Hematopoietic multipotent progenitor cell treated with erythropoietin and hydrocortisone succinate and interleukin-3 and kit ligand, for 15 days (in vitro differentiated cells): ENCODE data around the gene CCT8.

Experiments used
- DNase-seq: peaks from one replicate; pipeline ENCODE4 v3.0.0-alpha.2; 2015; ENCODE audit warnings: low spot score

CCT8 gene

DNA sequence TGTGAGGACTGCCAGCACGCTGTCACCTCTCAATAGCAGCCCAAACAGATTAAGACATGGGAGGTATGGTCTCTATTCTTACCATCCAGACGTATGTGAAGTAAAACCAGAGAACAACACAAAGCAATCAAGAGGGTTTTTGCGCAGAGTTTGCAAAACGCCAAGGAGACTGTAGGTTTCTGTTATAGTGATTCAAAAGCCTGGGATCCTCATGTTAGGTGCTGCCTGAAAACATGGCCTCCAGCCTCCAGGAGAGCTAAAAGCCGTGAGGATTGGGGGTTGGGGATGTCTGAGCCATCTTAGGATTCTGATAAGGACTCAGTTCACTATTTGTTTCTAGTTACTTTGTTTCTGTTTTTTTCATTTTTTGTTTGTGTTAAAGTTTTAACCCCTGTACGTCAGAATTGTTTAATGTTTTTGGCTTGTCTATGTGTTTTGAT lies 4.2 kb upstream of the CCT8 start:
- DNase-seq: peak; percentile 30

DNA sequence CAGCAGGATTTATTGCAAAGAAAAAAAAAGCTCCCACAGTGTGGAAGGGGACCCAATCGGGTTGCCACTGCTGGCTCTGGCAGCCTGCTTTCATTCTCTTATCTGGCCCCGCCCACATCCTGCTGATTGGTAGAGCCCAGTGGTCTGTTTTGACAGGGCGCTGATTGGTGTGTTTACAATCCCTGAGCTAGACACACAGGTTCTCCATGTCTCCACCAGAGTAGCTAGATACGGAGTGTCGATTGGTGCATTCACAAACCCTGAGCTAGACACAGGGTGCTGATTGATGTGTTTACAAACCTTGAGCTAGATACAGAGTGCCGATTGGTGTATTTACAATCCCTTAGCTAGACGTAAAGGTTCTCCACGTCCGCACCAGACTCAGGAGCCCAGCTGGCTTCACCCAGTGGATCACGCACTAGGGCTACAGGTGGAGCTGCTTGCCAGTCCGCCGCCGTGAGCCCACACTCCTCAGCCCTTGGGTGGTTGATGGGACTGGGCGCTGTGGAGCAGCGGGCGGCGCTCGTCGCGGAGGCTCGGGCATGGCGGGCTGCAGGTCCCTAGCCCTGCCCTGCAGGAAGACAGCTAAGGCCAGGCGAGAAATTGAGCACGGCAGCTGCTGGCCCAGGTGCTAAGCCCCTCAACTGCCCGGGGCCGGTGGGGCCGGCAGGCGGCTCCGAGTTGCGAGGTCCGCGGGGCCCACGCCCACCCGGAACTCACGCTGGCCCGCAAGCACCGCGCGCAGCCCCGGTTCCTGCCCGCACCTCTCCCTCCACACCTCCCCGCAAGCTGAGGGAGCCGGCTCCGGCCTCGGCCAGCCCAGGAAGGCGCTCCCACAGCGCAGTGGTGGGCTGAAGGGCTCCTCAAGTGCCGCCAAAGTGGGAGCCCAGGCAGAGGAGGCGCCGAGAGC lies 3.5 kb upstream of the CCT8 start:
- DNase-seq: peak; percentile 74

DNA sequence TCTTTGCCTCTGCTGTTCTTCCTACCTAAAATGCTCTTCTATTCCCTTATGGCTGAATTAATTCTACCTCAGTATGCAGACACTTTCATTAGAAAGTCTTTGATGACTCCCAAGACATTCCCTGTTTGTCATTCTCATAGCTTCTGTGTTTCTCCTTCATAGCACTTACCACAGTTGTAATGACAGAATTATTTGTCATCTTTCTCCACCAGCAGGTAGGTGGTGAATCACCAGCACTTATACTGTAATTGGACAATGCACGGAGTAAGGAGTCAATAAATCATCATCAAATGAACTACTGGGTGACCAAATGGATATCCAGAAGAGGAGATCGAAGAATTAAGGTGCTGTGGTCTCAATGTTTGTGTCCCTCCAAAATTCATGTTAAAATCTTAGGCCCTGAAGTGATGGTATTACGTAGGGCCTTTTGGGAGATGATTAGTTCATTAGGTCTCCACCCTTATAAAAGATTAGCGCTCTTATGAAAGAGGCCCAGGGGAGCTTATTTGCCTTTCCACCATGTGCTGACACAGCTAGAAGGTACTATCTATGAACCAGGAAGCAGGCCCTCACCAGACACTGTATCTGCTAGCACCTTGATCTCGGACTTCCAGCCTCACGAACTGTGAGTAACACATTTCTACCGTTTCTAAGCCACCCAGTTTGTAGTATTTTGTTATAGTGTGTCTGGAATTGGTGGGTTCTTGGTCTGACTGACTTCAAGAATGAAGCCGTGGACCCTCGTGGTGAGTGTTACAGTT lies 2.4 kb upstream of the CCT8 start:
- peak; percentile 51 for DNase-seq

DNA sequence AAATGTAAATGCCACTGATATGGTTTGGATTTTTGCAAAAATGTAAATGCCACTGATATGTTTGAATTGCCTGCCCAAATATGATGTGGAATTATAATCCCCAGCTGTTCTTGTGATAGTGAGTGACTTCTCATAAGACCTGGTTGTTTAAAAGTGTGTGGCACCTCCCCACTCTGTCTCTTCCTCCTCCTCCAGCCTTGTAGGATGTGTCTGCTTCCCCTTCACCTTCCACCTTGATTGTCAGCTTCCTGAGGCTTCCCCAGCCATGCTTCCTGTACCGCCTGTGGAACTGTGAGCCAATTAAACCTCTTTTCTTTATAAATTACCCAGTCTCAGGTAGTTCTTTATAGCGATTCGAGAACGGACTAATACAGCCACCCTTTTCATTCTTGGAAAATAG lies 1.3 kb upstream of the CCT8 start:
- DNase-seq: no peak

DNA sequence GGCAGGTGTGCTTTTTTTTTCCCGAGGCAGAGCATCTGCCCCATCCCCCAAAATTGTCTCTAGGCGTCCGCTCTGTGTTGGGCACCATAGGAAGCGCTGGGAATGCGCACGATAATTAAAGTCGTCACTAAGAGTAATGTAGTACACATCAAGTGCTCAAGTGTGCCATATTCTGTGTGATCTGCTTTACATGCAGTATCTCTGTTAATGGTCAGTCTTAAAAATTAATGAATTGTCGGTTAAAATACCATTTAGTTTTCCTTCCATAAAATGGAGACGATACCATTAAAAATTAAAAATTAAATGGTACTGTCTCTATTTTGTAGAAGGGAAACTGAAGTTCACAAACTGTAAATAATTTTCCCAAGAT lies 544 bp upstream of the CCT8 start:
- no peak for DNase-seq

DNA sequence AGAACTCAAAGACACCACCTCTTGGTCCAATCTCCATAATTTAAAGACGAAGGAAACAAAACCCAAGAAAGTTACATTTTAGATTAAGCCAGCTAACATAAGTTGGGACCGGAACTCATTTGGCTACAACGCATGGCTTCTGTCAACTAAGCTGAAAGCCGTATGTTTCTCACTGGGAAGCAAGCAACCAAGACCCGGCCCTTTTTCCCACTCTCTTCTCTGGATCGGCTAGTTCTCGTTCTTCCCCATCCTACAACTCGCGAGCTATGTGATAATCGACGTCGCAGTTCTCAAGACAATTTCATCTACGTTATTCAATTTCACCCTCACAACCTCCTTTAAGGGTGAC lies 601 bp downstream of the CCT8 start:
- peak; percentile 18 for DNase-seq

DNA sequence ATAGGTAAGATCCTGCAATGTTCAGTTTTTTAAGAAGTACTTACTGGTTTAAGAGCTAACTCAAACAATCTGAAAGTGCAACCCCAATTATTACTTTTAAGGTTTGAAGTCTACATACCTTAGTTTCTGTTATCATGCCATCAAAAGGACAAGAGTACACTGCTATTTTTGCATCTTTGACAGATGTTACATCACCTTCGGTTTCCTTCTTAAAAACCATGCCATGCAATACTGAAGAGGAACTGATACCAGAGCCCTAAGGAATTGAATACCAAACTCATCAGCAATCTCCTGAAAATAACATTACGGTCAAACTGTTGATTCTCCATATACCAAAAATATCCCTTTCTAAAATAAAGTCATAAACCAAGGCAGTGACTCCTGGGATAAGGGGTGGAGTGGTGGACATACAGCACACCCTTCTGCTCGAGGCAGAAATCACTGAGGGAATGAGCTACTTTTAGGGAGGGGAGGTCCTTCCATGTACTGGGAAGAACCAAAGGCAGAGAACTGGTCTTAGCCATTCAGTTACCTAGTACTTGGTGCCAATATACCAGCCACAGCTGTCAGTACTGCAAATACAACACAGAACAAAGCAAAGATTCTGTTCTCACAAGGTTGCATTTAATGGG lies 8.5 kb downstream of the CCT8 start:
- no peak for DNase-seq

DNA sequence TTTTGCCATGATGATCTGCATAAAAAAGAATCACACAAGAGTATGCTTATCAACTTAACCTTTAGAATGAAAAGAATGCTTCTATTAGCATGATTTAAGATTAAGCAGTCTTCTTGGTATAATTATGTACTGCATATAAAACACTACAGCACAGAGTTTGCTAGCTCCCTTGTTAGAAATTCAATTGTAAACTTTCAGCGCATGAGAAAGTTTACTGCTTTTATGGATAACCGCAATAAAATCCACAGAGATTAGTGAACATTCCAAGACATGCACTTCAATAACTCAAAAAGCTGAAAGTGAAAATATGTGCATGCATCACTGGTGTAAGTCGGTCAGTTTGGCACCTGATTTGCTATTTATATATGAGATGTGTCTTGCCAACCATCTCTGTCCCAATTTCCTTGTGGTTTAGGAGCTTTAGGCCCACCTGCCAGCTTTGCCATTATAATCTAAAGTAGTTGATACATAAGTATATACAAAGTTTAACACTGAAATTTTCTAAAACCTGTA lies 16.9 kb downstream of the CCT8 start:
- DNase-seq: no peak

DNA sequence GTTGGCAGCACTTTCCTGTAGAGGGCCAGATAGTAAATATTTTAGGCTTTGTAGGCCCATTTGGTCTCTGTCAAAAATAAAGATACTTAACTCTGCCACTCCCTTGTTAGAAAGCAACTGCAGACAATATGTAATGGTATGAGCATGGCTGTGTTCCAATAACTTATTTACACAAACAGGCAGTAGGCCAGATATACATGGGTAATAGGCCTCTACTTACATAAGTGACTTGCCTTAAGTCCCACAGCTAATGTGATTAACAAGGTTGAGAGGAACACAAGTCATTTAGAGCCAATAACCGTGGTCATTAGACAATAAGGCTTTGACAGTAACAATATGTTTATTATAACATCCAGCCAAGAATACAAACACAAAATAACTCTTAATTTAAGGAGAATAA lies 17.4 kb downstream of the CCT8 start:
- no peak for DNase-seq

DNA sequence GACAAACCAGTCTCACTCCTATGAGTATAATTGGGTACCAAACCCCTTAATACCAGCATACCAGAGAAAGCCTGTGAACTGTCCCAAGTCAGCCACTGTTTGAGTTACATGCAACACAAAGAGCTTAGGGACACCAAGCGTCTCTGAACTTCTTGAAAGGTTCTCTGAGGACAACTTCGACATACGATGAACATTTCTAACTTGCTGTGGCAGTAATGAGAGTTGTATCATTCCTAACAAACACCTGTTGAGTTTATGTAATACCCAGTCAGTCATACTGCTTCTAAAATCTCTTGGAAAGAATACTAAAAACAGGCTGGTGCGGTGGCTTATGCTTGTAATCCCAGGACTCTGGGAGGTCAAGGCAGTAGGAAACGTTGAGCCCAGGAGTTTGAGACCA lies 18.4 kb downstream of the CCT8 start:
- DNase-seq: no peak

DNA sequence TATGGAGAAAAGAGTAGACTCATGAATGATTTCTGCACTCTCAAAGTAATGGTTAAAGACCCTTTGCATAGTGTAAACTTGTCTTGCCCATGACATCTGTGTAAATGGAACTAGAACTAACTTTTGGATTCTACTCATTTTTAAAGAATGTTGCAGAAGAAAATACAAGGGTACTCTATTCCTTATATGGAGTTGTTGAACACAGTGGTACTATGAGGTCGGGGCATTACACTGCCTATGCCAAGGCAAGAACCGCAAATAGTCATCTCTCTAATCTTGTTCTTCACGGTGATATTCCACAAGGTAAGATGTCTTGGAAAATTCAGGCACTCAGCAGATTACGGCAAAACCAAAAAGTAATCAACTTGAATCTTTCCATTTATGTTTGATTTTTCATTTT lies 19.8 kb downstream of the CCT8 start:
- DNase-seq: no peak

DNA sequence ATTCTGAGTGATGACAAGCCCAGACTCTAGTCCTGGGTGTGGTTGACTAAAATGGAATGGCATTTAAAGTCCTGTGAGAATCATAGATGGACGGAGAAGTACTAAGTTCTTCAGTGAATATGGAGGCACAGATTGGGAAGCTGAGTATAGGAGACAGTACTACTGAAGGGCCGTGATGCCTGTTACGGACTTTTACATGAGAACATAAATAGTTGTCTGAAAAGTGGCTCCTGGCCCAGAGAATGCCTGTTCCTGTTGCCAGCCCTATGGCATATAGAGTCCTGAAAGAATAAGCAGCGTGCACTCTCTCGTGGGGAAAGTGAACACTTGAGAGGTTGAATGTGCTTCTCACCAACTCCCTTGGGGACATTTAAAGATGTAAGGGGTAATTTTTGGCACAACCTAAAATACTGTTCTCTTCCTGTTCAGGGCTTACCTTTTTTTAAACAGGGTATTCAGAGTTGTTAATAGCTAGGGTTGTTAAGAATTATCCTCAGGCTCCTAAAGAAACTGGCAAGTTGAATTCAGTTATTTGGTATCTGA lies 20.4 kb downstream of the CCT8 start:
- DNase-seq: no peak

DNA sequence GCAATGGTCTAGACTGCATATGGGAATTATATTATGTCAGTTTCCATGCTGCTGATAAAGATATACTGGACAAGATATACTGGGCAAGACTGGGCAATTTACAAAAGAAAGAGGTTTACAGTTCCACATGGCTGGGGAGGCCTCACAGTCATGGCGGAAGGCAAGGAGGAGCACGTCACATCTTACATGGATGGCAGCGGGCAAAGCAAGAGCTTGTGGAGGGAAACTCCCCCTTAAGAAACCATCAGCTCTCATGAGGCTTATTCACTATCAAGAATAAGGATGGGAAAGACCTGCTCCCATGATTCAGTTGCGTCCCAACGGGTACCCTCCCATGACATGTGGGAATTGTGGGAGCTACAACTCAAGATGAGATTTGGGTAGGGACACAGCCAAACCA lies 21.2 kb downstream of the CCT8 start:
- DNase-seq: no peak

DNA sequence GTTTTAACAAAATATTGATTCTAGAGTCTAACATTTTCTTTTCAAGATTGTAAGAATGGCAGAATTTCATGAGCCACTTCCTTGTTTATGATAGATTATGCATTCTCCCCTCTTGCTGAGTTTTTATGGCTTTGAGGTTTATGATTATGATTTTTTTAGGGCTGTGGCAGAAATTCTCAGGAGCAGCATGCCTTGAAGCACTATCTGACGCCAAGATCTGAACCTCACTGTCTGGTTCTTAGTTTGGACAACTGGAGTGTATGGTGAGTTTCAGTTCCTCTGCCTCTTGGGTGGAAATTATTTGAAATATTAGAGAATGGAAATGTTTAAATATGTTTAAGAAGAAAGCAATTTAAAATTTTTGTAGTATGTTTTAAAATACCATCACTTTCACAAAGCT lies 38.8 kb downstream of the CCT8 start:
- DNase-seq: no peak

DNA sequence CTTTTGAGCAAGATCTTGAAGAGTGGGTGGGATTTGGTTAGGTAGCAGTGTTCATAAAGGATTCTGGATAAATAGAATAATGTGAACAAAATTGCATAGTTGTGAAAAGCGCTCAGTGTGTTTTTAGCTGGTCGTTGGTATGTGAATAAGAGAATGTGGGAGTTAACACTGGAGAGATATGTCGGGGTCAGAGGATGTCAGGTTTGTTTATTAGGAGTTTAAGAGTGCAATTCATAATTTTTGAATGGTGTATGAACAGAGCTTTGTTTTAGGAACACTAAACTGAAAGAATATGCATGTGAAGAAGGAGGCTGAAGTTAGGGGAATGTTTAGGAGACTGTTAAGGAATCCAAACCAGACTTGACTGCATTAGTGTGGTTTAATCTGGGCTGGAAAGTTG lies 39.6 kb downstream of the CCT8 start:
- no peak for DNase-seq

DNA sequence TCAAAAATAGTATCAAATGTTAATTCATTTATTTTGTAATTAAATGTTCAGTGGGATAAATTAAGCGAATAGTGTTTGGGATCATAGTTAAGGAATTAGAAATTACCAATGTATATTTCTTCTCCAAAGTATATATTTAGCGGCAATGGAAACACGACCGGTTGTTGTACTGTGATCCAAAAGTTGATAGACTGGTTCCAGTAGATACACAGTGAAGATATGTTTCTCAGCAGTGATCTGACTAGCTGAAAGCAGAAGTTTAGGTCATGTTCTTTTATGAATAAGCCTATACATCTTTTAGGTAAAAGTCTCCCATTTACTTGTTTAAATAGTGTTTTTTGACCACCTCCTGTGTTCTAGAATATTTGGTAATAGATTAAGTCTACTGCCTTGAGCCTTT lies 40.1 kb downstream of the CCT8 start:
- no peak for DNase-seq

DNA sequence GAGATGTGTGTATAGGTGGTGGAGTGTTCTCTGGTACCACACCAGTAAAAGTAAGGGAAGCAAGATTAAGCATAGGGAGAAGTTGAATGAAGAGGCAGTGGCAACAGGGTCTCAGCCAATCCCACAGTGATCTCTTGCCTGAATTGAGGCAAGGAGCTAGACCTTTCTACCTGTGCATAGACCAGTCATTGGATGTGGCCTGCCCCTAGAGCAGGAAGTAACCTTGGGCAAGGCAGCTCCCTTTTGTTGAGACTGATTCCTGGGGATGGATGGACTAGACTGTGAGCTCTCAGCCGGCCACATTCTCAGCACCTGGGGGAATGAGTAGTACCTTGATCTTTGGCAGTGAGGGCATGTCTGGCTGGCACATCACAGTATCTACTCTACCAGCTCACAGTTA lies 42.5 kb downstream of the CCT8 start:
- no peak for DNase-seq

DNA sequence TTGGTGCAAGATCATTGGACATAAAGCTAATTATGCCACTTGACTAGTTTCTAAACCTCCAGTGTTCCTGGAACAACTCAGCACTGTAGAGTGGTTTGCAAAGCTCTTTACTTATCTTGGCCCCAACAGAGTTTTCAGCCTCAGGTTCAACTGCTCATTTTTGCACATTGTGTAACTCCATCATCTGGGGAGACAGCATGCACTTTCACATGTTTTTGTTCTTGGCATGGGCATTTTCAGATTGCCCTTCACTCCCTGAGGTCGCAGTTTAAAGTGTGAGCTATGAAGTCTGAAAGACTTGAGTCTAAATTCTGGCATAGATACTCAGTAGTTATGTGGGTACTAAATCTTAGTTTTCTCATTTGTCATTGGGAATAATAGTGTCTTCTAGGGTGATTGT lies 43.9 kb downstream of the CCT8 start:
- no peak for DNase-seq

DNA sequence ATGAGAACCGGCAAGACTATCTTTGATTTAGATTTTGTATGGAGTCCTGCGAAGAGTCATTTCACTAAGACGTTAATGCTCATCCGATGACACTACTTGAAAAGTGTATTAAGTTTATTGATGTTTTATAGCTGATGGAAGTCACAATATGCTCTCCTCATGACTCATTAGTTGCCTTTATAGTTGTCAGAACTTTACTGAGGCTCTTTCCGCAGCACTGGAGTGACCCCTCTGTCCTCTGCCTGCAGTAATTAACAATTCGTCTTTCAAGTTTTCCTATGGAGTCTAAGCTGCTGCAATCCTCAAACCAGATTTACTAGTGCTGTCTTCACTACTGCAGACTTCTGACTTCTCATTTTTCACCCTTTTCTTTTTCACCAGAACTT lies 48.1 kb downstream of the CCT8 start:
- peak; percentile 12 for DNase-seq

DNA sequence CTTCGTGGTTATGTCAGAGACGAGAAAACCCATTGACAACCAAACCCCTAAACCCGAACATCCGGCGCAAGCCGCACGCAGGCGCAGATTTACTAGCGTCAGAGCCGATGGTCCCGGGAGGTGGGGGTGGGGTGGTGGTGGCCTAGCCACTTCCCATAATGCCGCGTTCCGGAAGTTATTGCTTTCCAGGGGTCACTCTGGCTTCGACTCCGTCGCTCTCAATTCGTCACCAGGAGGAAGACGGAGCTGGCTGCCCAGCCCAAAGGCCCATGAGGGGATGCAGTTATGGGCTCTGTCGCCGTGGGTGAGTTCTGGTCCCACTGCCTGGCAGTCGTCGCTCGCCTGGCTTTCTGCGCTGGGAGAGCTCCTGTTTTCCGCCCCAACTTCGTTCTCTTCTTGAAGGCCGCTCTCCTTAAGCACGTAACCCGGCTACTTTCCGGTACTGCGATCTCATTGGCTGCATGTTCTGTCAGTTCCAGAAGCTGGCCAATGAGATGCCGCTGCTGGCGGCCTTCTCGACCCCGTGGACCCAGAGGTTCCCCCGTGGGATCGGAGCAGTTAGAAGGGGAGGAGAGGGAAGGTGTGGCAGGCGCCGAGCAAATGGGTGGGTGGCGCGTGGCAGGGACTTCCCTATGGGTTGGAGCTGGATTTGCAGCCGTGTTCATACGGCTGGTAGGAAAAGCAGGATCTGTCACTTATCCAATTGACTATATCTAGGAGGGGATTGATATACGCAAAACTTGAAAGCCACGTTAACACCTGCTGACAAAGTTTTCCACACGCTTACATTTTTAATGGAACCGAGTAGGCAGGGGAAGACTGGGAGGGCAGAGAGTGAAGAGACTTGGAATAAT lies 48.7 kb downstream of the CCT8 start, which contains the start of gene USP16:
Gene USP16 (plus strand): TSS at position 195 of the 854 bp plus-strand sequence. CDS start 3,246 bp downstream, outside the sequence.
- DNase-seq: peak; percentile 94

DNA sequence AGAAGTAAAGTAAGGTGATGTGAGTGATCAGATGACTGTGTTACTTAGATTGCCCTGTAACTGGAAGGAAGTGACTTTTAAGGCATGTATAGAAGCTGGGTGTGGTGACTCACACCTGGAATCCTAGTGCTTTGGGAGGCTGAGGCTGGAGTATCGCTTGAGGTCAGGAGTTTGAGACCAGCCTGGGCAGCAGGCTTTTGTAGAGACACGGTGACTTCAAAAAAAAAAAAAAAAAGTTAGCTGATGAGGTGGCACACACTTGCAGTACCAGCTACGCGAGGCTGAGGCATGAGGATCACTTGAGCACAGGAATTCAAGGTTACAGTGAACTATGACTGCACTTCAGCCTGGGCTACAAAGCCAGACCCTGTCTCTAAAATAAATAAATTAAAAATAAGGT lies 51.3 kb downstream of the CCT8 start:
- DNase-seq: no peak

DNA sequence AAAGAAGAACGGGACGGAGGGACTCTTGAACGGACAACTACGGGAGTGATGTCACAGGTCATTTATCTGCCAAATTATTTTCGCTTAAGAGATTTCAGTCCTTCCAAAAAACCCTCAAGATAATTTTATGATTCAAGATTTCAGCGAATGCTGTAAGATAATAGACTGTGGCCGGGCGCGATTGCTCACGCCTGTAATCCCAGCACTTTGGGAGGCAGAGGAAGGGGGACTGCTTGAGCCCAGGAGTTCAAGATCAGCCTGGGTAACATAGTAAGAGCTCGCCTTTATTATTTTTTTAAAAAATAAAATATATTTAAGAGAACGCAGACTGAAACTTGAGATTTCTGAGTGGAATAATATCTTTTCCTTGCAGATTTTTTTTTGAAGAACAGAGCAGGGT lies 54.9 kb downstream of the CCT8 start:
- DNase-seq: peak; percentile 11
